Urinary bladder (tissue), 4 donors: Measurements from ENCODE around the gene CPT1C. TPM values are rescaled to one million over a fixed set of nuclear protein-coding genes. Genes with fewer than 3 reads are reported as not detected.

Source experiments
- DNase-seq: peaks from one replicate; pipeline ENCODE4 v3.0.0-alpha.2; 2015; ENCODE audit errors: extremely low spot score
- H3K27ac ChIP-seq: one replicate; pipeline ENCODE4 v1.5.1; 2013; ENCODE audit warnings: low read depth, mild to moderate bottlenecking, moderate library complexity
- H3K36me3 ChIP-seq: one replicate; pipeline ENCODE4 v1.6.1; 2013; ENCODE audit warnings: mild to moderate bottlenecking, moderate library complexity; ENCODE audit not compliant: insufficient read depth
- H3K4me1 ChIP-seq: one replicate; pipeline ENCODE4 v1.6.1; 2013; ENCODE audit warnings: mild to moderate bottlenecking, moderate library complexity; ENCODE audit not compliant: insufficient read depth
- H3K4me3 ChIP-seq: one replicate; pipeline ENCODE4 v1.5.1; 2013; ENCODE audit warnings: low read depth, low read length
- WGBS: extraction: QIAGEN DNeasy Blood & Tissue Kit; methylation state at CpG from one replicate; pipeline ENCODE4 v1.1.7; 2013; 5-methylcytosine and 5-hydroxymethylcytosine counted together
- polyA plus RNA-seq: library from polyadenylated mRNA; stranded (reverse); fragments of 200-250 nt; gene quantifications from one replicate; pipeline ENCODE4 v1.2.3, GENCODE V29; 2013
- total RNA-seq: library from RNA; depleted of rRNA; stranded (reverse); fragments of >200 nt; gene quantifications from one replicate; pipeline ENCODE4 v1.2.3, GENCODE V29; 2014
- donor health status: healthy with polysubstance abuse.
- donor health status: healthy.

The CPT1C gene
- total and polyA plus RNA-seq, 2 donors: 7.3 to 11.8 TPM

GRCh38 chr19:49655570-49656455, 35.1 kb upstream of the CPT1C start:
- WGBS: 87% methylated on average over 23 of the region's 23 CpGs
- no peak overlapping the region for H3K27ac ChIP-seq
- H3K4me1 ChIP-seq: no peaks in the 10 kb centered on the region
- peaks cover 8% of the 10 kb centered on the region for H3K36me3 ChIP-seq
- H3K4me3 ChIP-seq: no peak overlapping the region
- DNase-seq: no peak

DNA sequence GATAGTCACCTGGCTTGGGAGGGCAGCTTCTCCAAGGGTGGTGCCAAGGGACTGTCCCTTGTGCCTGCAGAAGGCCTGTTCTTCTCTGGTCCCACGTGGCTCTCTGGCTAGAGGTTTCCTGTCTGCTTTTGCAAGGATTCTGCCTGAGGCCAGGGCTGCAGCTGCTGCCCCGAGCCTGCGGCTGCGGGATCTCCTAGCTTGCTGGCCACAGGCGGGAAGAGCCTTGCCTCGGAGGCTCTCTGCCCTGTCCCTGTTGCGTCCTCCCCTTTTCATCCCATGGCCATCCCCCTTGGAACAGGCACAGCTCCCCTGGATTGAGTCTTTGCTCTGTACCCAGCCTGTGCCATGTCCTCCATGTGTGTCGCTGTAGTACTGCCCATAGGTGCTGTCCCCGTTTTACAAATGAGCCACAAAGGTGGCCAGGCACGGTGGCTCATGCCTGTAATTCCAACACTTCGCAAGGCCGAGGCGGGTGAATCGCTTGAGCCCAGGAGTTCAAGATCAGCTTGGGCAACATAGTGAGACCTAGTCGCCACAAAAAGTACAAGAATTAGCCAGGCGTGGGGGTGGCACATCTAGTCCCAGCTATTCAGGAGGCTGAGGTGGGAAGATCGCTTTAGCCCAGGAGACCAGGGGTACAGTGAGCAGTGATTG, 34.3 kb upstream of the CPT1C start:
- 90% methylated on average over 17 of the region's 17 CpGs for WGBS
- H3K27ac ChIP-seq: no peak overlapping the region
- DNase-seq: no peak
- H3K4me1 ChIP-seq: no peaks in the 10 kb centered on the region
- peaks cover 4% of the 10 kb centered on the region for H3K36me3 ChIP-seq
- no peak overlapping the region for H3K4me3 ChIP-seq

GRCh38 chr19:49657493-49658138, 33.3 kb upstream of the CPT1C start:
- Histone ChIP-seq H3K4me1 (no peaks in the 10 kb centered on the region), H3K4me3 (no peak overlapping the region), H3K27ac (no peak overlapping the region), H3K36me3 (peaks cover 2% of the 10 kb centered on the region)
- 90% methylated on average over 22 of the region's 22 CpGs for WGBS
- no peak for DNase-seq

GRCh38 chr19:49658139-49658517, 32.8 kb upstream of the CPT1C start:
- no peak overlapping the region for H3K27ac ChIP-seq
- no peak for DNase-seq
- H3K4me3 ChIP-seq: no peak overlapping the region
- 85% methylated on average over 15 of the region's 15 CpGs for WGBS
- H3K4me1 ChIP-seq: no peaks in the 10 kb centered on the region
- peaks cover 2% of the 10 kb centered on the region for H3K36me3 ChIP-seq

DNA sequence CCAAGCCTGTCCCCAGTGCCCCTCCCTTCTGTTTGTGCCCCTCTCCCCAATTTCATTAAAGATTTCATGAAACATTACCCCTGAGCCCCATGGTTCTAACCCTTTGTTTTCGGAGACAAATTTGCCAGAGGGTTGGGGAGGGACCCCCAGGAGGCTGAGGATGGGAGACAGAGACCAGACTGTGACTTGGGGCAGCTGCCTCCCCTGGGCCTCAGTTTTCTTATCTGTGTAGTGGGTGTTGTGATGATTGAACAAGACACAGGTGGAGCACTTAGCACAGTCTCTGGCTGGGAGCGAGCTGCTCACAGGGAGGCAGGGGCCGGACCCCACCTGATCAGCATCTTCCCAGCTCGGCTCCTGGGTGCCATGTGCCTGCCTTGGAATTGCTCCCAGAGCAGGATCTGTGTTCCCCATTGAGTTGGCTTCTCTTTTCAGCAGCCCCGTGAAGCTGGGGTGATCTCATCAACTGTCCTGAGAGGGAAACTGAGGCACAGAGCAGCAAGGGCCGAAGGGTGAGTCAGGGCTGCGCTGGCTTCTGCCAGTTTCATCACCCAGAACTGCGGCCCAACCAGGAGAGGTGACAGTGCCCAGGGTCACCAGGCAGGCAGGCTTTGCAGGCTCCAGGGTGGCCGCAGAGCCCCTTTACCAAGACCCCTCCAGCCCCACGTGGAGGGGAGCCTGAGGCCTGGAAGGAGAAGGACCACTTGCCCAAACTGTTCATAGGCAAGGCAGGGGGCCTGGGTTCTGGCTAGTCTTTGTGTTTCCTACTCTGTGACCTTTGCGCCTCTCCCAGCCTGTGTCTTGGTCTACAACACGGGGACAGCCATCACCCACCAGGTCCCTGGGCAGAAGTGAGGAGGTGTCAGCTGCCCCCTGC, 32.1 kb upstream of the CPT1C start:
- H3K36me3 ChIP-seq: peaks cover 2% of the 10 kb centered on the region

DNA sequence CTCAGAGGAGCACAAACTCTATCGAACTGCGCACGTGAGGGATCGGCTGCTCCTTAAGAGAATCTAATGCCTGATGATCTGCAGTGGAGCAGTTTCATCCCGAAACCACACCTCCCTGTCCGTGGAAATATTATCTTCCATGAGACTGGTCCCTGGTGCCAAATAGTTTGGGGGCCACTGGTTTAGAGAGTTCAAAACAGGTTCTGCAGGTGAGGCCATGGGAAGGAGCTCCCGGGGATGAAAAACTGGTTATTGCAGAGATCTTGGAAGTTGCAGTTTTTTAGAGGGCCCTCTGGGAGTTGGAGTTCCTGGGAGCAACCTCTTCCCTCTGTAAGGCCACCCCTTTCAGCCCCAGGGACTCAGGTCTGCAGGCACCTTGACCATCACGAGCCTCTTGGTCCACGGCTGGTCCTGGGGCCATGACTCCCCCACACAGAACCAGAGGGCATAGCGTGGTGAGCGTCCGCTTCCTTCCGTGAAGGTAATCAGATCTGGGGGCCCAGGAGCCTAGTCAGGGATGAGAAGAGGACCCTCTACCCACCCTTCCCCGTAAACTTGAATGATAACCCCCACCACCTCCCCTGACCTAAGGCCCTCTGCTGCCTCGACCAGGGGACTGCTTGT, 30.5 kb upstream of the CPT1C start:
- no peaks in the 10 kb centered on the region for H3K4me1 ChIP-seq
- H3K36me3 ChIP-seq: peaks cover 2% of the 10 kb centered on the region
- no peak overlapping the region for H3K4me3 ChIP-seq
- no peak overlapping the region for H3K27ac ChIP-seq
- WGBS: 86% methylated on average over 15 of the region's 15 CpGs
- no peak for DNase-seq

More for the DNA sequence above, 32.1 kb upstream of the CPT1C start:
- Histone ChIP-seq H3K4me3 (no peak overlapping the region), H3K27ac (no peak overlapping the region), H3K4me1 (no peaks in the 10 kb centered on the region)
- WGBS: 94% methylated on average over 12 of the region's 12 CpGs
- no peak for DNase-seq

DNA sequence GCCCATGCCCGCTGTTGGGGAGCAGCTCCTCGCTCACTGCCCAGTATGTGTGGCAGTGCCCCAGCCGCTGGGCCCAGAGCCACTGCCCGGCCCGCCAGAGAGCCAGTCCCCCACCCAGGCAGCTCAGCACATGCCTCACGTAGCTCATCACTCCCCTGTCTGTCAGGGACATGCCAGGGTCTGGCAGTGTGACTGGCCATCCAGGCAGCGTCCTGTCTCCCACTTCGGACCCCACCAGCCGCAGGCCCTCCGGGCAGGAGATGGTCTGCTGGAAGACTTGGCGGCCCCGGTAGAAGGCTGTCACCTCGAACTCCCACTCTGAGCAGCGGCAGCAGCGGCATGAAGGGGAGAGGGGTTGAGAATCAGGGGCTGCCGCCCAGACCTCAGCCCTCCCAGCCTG, 28.9 kb upstream of the CPT1C start:
- DNase-seq: no peak
- Histone ChIP-seq H3K27ac (no peak overlapping the region), H3K4me3 (no peak overlapping the region), H3K36me3 (peaks cover 2% of the 10 kb centered on the region), H3K4me1 (no peaks in the 10 kb centered on the region)
- 90% methylated on average over 16 of the region's 16 CpGs for WGBS

- no peak for DNase-seq
- 85% methylated on average over 12 of the region's 12 CpGs for WGBS
- no peaks in the 10 kb centered on the region for H3K4me1 ChIP-seq
Measured at GRCh38 chr19:49663224-49663623, 27.7 kb upstream of the CPT1C start.

DNA sequence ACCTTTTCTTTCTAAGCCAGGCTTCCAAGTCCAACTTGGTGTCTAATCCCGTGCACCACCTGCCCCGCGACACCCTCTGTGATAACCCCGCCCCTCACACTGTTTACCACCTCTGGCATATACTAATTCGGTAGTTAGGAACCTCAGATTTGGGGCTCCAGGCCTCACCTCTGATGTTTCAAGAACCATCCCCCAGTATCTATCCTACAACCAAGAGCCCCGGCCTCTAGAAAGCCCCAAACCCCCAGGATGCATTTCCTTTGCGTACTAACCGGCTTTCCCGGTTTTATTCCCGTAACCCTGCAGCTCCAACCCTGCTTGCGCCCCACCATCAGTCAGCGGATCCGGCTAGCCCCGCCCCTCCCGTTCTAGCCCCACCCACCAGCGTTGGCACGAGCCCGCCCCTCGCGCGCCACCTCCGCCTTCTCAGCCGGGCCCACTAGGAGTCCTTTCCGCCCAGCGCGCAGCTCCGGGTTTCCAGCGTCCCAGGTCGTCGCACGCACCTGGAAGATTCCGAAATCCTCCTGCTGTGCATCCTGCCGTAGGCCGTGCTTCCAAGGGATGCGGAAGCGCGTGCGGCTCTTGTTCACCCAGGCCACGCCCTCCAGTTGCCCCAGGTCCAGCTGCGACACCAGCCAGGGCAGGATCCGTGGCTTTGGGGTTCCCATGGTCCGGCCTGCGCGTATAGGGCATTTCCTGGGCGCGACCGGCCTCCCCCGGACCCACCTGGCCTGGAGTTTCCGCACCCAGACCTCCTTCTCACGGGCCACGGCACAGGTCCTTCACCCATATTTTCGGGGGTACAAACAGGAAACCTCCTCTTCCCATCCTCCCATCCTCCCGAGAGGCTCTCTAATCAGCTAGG, 26.5 kb upstream of the CPT1C start:
- Histone ChIP-seq H3K4me1 (no peaks in the 10 kb centered on the region), H3K4me3 (peak overlapping the region; percentile 63), H3K27ac (peak overlapping the region; percentile 91), H3K36me3 (peaks cover 2% of the 10 kb centered on the region)
- under 1% methylated on average over 53 of the region's 53 CpGs for WGBS
- no peak for DNase-seq

More at GRCh38 chr19:49663224-49663623, 27.7 kb upstream of the CPT1C start:
- no peak overlapping the region for H3K4me3 ChIP-seq
- no peak overlapping the region for H3K27ac ChIP-seq
- H3K36me3 ChIP-seq: peaks cover 2% of the 10 kb centered on the region

- H3K36me3 ChIP-seq: peaks cover 2% of the 10 kb centered on the region
- peak overlapping the region; percentile 91 for H3K27ac ChIP-seq
- peak overlapping the region; percentile 63 for H3K4me3 ChIP-seq
- DNase-seq: no peak
- H3K4me1 ChIP-seq: no peaks in the 10 kb centered on the region
- WGBS: under 1% methylated on average over 7 of the region's 7 CpGs
Measured at GRCh38 chr19:49665036-49665350, 25.9 kb upstream of the CPT1C start.

DNA sequence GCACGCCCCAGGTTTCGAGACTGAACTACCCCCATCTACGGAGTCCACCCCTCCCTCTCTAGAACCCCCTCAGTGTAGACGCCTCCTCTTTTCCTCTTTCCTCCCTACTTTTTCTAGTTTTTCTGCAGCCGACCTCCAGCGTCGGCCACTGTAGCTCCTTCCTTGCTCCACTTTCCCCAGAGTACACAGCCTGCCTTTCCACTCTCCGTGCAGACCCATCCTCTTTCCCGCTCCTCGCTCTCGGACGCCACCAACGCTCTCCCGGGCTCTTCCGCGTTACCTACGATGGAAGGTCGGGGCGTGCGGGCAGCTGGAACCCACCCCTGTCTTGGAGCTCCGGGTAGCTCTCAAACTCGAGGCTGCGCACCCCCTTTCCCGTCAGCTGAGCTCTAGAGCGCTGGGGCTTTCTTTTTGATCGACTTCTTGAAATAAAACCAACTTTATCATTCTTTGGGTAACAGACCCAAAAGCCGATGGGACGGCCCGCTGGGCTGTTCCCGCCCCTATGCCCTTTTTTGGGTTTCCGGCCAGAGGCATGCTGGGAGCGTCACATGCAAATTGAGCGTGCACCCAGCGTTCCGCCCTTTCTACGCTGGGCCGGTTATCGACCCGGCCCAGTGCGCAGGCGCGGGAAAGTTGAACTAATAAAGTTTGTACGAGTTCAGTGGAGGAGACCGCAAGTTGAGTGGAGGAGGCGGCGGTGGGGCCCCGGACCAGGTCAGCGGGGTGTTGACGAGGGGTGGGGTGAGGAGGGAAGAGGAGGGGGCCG, 25.4 kb upstream of the CPT1C start, which contains the start of the genes BCL2L12 and IRF3:
BCL2L12 (plus strand) TSS at position 583 of the 769 bp plus-strand sequence. CDS start 760 bp downstream, outside the sequence.
IRF3 (minus strand) TSS at position 507 of the 769 bp plus-strand sequence. CDS start 1,019 bp downstream, outside the sequence.
- Histone ChIP-seq H3K4me3 (peak within 1 kb of the TSS; percentile 63), H3K36me3 (peaks cover 2% of the 10 kb centered on the region), H3K27ac (peak within 1 kb of the TSS; percentile 91), H3K4me1 (no peaks in the 10 kb centered on the region)
- DNase-seq: peak; percentile 95
- under 1% methylated on average over 50 of the region's 50 CpGs for WGBS
